ENCODE measurements around the gene MBD3L2B.
"Not testable (repeated sequence)": the region's sequence is repeated elsewhere in the genome, so short reads cannot be mapped to it uniquely, and the experiment has no call there.

MBD3L2B gene

GRCh38 chr19:7059977-7060376 is 38.7 kb upstream of the MBD3L2B start:
- H2BK5ac ChIP-seq (ENCODE audit: low read length); H3K4me2 ChIP-seq (ENCODE audit: insufficient read depth, low read length, poor library complexity, severe bottlenecking); H2BK15ac ChIP-seq (ENCODE audit: low read length); H3K79me1 ChIP-seq (ENCODE audit: low read depth, low read length); H3K36me3 ChIP-seq (replicated peaks in 1 of 2; ENCODE audit: control insufficient read depth in 2 of 2, insufficient read depth in 2 of 2, low read length in 2 of 2); H3K27me3 ChIP-seq (ENCODE audit: control insufficient read depth in 3 of 3, insufficient read depth in 3 of 3, low read depth in 1 of 3, low read length in 3 of 3); H3K23ac ChIP-seq (ENCODE audit: low read depth, low read length, poor library complexity); H2AK5ac ChIP-seq (ENCODE audit: low read depth, low read length); H3K18ac ChIP-seq (ENCODE audit: low read length); DNase-seq (ENCODE audit: low spot score); H2BK120ac ChIP-seq (ENCODE audit: low read depth, low read length); H2AFZ ChIP-seq (ENCODE audit: low read length); H4K91ac ChIP-seq (ENCODE audit: low read depth, low read length, poor library complexity); H3K9ac ChIP-seq (ENCODE audit: low read depth, low read length, poor library complexity); H3K4ac ChIP-seq (ENCODE audit: low read length); H3K14ac ChIP-seq (ENCODE audit: low read length); H2BK12ac ChIP-seq (ENCODE audit: low read length); H3K27ac ChIP-seq (replicated peaks; ENCODE audit: low read length); H3K4me1 ChIP-seq (ENCODE audit: control insufficient read depth in 2 of 2, insufficient read depth in 1 of 2, low read depth in 1 of 2, low read length in 2 of 2); H4K8ac ChIP-seq (ENCODE audit: low read depth, low read length); H3K9me3 ChIP-seq (replicated peaks in 1 of 2; ENCODE audit: control insufficient read depth in 2 of 2, insufficient read depth in 1 of 2, low read depth in 1 of 2, low read length in 2 of 2); H3K4me3 ChIP-seq (ENCODE audit: low read length in 2 of 2): not testable (repeated sequence)
- no CpG with 5 or more reads among the region's 2 CpGs for WGBS, 2 donors (ENCODE audit: extremely low coverage in 2 of 2, insufficient read length in 2 of 2, insufficient replicate concordance in 1 of 2)

DNA sequence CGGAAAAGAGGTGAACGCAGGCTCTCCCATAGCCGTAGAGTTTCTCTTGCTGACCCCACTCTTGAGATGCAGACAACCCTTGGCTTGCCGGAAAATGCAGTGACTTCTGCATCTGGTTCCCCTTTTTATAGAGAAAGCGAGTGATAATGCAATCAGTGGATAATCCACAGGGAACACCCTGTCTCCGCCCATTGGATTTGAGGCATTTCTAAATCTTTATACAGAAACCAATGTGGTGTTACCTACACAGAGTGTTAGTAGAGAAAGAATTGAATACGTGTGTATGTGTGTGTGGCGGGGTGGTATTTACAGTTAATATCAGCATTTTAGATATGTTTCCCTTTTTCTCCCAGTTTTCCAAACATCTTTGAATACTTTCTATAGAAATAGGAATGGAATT is 37.3 kb upstream of the MBD3L2B start, which contains the start of gene MBD3L3:
Gene MBD3L3, minus strand, starts transcription at position 101 of the 400 bp plus-strand sequence. Its CDS starts 71 bp downstream, at position 30.
- H3K9ac ChIP-seq (ENCODE audit: low read depth, low read length, poor library complexity); H2BK15ac ChIP-seq (ENCODE audit: low read length); H3K4me2 ChIP-seq (ENCODE audit: insufficient read depth, low read length, poor library complexity, severe bottlenecking); H2AK5ac ChIP-seq (ENCODE audit: low read depth, low read length); H3K36me3 ChIP-seq (replicated peaks in 1 of 2; ENCODE audit: control insufficient read depth in 2 of 2, insufficient read depth in 2 of 2, low read length in 2 of 2); H2BK12ac ChIP-seq (ENCODE audit: low read length); H3K9me3 ChIP-seq (replicated peaks in 1 of 2; ENCODE audit: control insufficient read depth in 2 of 2, insufficient read depth in 1 of 2, low read depth in 1 of 2, low read length in 2 of 2); H2BK120ac ChIP-seq (ENCODE audit: low read depth, low read length); H3K14ac ChIP-seq (ENCODE audit: low read length); H4K8ac ChIP-seq (ENCODE audit: low read depth, low read length); H2BK5ac ChIP-seq (ENCODE audit: low read length); DNase-seq (ENCODE audit: low spot score); H3K27me3 ChIP-seq (ENCODE audit: control insufficient read depth in 3 of 3, insufficient read depth in 3 of 3, low read depth in 1 of 3, low read length in 3 of 3); H3K4ac ChIP-seq (ENCODE audit: low read length); H3K23ac ChIP-seq (ENCODE audit: low read depth, low read length, poor library complexity); H3K27ac ChIP-seq (replicated peaks; ENCODE audit: low read length); H2AFZ ChIP-seq (ENCODE audit: low read length); H3K4me1 ChIP-seq (ENCODE audit: control insufficient read depth in 2 of 2, insufficient read depth in 1 of 2, low read depth in 1 of 2, low read length in 2 of 2); H3K79me1 ChIP-seq (ENCODE audit: low read depth, low read length); H3K4me3 ChIP-seq (ENCODE audit: low read length in 2 of 2); H3K18ac ChIP-seq (ENCODE audit: low read length); H4K91ac ChIP-seq (ENCODE audit: low read depth, low read length, poor library complexity): not testable (repeated sequence)
- WGBS, 2 donors (ENCODE audit: extremely low coverage in 2 of 2, insufficient read length in 2 of 2, insufficient replicate concordance in 1 of 2) = no CpG with 5 or more reads among the region's 8 CpGs

- H2BK12ac ChIP-seq (ENCODE audit: low read length); H3K4ac ChIP-seq (ENCODE audit: low read length); H3K27me3 ChIP-seq (ENCODE audit: control insufficient read depth in 3 of 3, insufficient read depth in 3 of 3, low read depth in 1 of 3, low read length in 3 of 3); H4K8ac ChIP-seq (ENCODE audit: low read depth, low read length); DNase-seq (ENCODE audit: low spot score); H3K36me3 ChIP-seq (replicated peaks in 1 of 2; ENCODE audit: control insufficient read depth in 2 of 2, insufficient read depth in 2 of 2, low read length in 2 of 2); H3K14ac ChIP-seq (ENCODE audit: low read length); H3K18ac ChIP-seq (ENCODE audit: low read length); H2AK5ac ChIP-seq (ENCODE audit: low read depth, low read length); H4K91ac ChIP-seq (ENCODE audit: low read depth, low read length, poor library complexity); H3K9ac ChIP-seq (ENCODE audit: low read depth, low read length, poor library complexity); H3K23ac ChIP-seq (ENCODE audit: low read depth, low read length, poor library complexity); H3K27ac ChIP-seq (replicated peaks; ENCODE audit: low read length); H3K4me1 ChIP-seq (ENCODE audit: control insufficient read depth in 2 of 2, insufficient read depth in 1 of 2, low read depth in 1 of 2, low read length in 2 of 2); H3K4me2 ChIP-seq (ENCODE audit: insufficient read depth, low read length, poor library complexity, severe bottlenecking); H3K79me1 ChIP-seq (ENCODE audit: low read depth, low read length); H2BK5ac ChIP-seq (ENCODE audit: low read length); H2BK120ac ChIP-seq (ENCODE audit: low read depth, low read length); H3K4me3 ChIP-seq (ENCODE audit: low read length in 2 of 2); H2AFZ ChIP-seq (ENCODE audit: low read length); H3K9me3 ChIP-seq (replicated peaks in 1 of 2; ENCODE audit: control insufficient read depth in 2 of 2, insufficient read depth in 1 of 2, low read depth in 1 of 2, low read length in 2 of 2); H2BK15ac ChIP-seq (ENCODE audit: low read length): not testable (repeated sequence)
- WGBS, 2 donors (ENCODE audit: extremely low coverage in 2 of 2, insufficient read length in 2 of 2, insufficient replicate concordance in 1 of 2) = no CpG with 5 or more reads among the region's 16 CpGs
These were observed 35.1 kb upstream of the MBD3L2B start for GRCh38 chr19:7056371-7056770.

DNA sequence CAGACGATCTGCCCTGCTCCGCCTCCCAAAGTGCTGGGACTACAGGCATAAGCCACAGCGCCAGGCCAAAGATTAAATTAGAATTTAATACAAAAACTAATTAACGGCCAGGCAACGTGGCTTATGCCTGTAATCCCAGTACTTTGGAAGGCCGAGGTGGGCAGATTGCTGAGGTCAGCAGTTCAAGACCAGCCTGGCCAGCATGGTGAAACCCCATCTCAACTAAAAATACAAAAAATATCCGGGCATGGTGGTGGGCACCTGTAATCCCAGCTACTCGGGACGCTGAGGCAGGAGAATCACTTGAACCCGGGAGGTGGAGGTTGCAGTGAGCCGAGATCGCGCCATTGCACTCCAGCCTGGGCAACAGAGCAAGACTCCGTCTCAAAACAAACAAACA is 34.4 kb upstream of the MBD3L2B start:
- H3K4me1 ChIP-seq (ENCODE audit: control insufficient read depth in 2 of 2, insufficient read depth in 1 of 2, low read depth in 1 of 2, low read length in 2 of 2); H3K4me2 ChIP-seq (ENCODE audit: insufficient read depth, low read length, poor library complexity, severe bottlenecking); H3K23ac ChIP-seq (ENCODE audit: low read depth, low read length, poor library complexity); H3K27ac ChIP-seq (replicated peaks; ENCODE audit: low read length); H3K9ac ChIP-seq (ENCODE audit: low read depth, low read length, poor library complexity); DNase-seq (ENCODE audit: low spot score); H3K18ac ChIP-seq (ENCODE audit: low read length); H4K91ac ChIP-seq (ENCODE audit: low read depth, low read length, poor library complexity); H2BK120ac ChIP-seq (ENCODE audit: low read depth, low read length); H3K4me3 ChIP-seq (ENCODE audit: low read length in 2 of 2); H2BK12ac ChIP-seq (ENCODE audit: low read length); H2AFZ ChIP-seq (ENCODE audit: low read length); H3K14ac ChIP-seq (ENCODE audit: low read length); H4K8ac ChIP-seq (ENCODE audit: low read depth, low read length); H2BK15ac ChIP-seq (ENCODE audit: low read length); H3K79me1 ChIP-seq (ENCODE audit: low read depth, low read length); H3K27me3 ChIP-seq (ENCODE audit: control insufficient read depth in 3 of 3, insufficient read depth in 3 of 3, low read depth in 1 of 3, low read length in 3 of 3); H2BK5ac ChIP-seq (ENCODE audit: low read length); H2AK5ac ChIP-seq (ENCODE audit: low read depth, low read length); H3K4ac ChIP-seq (ENCODE audit: low read length); H3K9me3 ChIP-seq (replicated peaks in 1 of 2; ENCODE audit: control insufficient read depth in 2 of 2, insufficient read depth in 1 of 2, low read depth in 1 of 2, low read length in 2 of 2); H3K36me3 ChIP-seq (replicated peaks in 1 of 2; ENCODE audit: control insufficient read depth in 2 of 2, insufficient read depth in 2 of 2, low read length in 2 of 2): not testable (repeated sequence)
- no CpG with 5 or more reads among the region's 14 CpGs for WGBS, 2 donors (ENCODE audit: extremely low coverage in 2 of 2, insufficient read length in 2 of 2, insufficient replicate concordance in 1 of 2)

Measured in neuronal stem cell (in vitro differentiated cells).